ENCODE measurements around the gene SLC9B2. TPM values are rescaled to one million over a fixed set of nuclear protein-coding genes. Genes with fewer than 3 reads are reported as not detected.

The SLC9B2 gene
- total and polyA plus RNA-seq, 4 donors = 3.1 to 8.6 (median 6.0) TPM

DNA sequence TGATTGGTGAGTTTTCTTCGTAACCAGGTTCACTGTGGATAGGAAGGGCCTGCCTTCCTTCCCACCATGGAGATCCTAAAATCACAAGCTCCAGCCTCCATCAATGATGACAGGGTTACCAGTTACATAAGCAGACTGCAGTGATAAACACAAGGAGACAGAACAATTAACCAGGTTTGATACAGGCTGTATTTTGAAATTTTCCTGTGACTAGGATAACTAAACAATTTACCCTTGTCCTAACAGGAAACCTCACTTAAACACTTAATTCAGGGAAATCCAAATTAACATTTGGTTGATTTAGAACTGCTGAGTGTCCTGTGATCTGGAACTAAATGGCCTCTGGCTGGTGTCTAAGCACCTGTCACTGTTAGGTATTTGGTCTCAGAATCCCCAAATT lies 3.1 kb upstream of the SLC9B2 start:
- ATAC-seq (ENCODE audit: insufficient read depth, low FRiP score) (no peak), DNase-seq (no peak)
- H3K27me3 ChIP-seq (ENCODE audit: control insufficient read depth in 3 of 3, insufficient read depth in 3 of 3, low read length in 2 of 3) = peaks cover 0 to 3% (median 0%) of the 10 kb centered on the region in 3 donors
- no peak overlapping the region for H3K9ac ChIP-seq (ENCODE audit: insufficient read depth in 1 of 2, low read length in 2 of 2)
- peaks cover 5 to 16% (median 10%) of the 10 kb centered on the region in 4 donors for H3K36me3 ChIP-seq (ENCODE audit: control insufficient read depth in 4 of 4, insufficient read depth in 4 of 4, low read length in 4 of 4)
- TF ChIP-seq, protein P1, sequence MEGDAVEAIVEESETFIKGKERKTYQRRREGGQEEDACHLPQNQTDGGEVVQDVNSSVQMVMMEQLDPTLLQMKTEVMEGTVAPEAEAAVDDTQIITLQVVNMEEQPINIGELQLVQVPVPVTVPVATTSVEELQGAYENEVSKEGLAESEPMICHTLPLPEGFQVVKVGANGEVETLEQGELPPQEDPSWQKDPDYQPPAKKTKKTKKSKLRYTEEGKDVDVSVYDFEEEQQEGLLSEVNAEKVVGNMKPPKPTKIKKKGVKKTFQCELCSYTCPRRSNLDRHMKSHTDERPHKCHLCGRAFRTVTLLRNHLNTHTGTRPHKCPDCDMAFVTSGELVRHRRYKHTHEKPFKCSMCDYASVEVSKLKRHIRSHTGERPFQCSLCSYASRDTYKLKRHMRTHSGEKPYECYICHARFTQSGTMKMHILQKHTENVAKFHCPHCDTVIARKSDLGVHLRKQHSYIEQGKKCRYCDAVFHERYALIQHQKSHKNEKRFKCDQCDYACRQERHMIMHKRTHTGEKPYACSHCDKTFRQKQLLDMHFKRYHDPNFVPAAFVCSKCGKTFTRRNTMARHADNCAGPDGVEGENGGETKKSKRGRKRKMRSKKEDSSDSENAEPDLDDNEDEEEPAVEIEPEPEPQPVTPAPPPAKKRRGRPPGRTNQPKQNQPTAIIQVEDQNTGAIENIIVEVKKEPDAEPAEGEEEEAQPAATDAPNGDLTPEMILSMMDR (IDR thresholded peaks at IDR 0.05; ENCODE audit: control extremely low read depth, extremely low read depth) = no peak
- WGBS, 2 donors = 81 to 93% methylated on average over 1 of the region's 1 CpG
- no peak overlapping the region for H3K4me3 ChIP-seq
- H3K27ac ChIP-seq (ENCODE audit: low read depth in 1 of 2, low read length in 1 of 2) = no peak overlapping the region
- no peaks in the 10 kb centered on the region for H3K9me3 ChIP-seq (ENCODE audit: control insufficient read depth in 4 of 4, insufficient read depth in 3 of 4, low read length in 3 of 4)
- peaks cover 0 to 8% (median 2%) of the 10 kb centered on the region in 5 donors for H3K4me1 ChIP-seq (ENCODE audit: control insufficient read depth in 5 of 5, insufficient read depth in 5 of 5, low read length in 5 of 5)

DNA sequence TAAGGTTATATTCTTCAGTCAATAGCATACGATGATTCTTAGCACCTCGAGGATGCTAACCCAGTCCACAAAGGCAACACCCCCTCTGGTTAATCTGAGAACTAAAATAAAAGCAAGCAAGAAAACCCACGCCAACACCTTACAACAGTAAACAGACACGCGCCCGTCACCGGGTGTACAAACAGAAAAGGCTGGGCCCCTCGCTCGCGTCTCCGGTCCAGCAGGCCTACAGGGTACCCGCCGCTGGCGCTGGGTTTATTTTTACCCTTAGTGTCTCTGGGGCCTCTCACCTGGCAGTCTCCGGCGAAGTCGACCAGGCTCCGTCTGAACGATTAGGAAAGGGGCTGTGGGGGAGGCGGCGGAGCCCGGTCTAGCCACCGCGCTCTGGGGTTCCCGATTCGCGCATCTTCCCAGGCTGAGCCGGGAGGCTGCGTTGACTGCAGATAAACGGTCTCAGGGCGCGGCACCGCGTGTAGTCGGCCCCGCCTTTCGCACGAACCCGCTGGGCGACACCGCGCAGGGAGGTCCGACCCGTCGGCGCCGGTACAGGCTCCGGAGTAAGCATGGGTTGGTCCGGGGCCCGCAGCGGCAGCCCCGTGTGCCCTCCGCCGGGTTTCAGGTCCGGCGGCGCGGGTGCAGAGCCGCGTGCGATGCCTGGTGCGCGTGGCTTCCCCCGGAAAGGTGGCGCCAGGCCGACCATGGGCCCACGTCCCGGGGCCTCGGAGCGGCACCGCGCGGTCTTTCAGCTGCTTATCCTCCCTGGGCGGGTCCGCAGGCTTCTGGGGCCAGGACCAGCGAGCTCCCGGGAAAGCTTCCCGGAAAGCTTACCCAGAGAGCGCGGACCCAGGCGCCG lies 441 bp downstream of the SLC9B2 start:
- Histone ChIP-seq H3K4me3 (peak overlapping the region; percentile 84), H3K9me3 (ENCODE audit: control insufficient read depth in 4 of 4, insufficient read depth in 3 of 4, low read length in 3 of 4) (no peaks in the 10 kb centered on the region), H3K27ac (ENCODE audit: low read depth in 1 of 2, low read length in 1 of 2) (peak overlapping the region; percentile 71 to 96), H3K9ac (ENCODE audit: insufficient read depth in 1 of 2, low read length in 2 of 2) (peak overlapping the region; percentile 39 to 59), H3K36me3 (ENCODE audit: control insufficient read depth in 4 of 4, insufficient read depth in 4 of 4, low read length in 4 of 4) (peaks cover 2 to 10% (median 4%) of the 10 kb centered on the region in 4 donors), H3K27me3 (ENCODE audit: control insufficient read depth in 3 of 3, insufficient read depth in 3 of 3, low read length in 2 of 3) (peaks cover 0 to 3% (median 0%) of the 10 kb centered on the region in 3 donors), H3K4me1 (ENCODE audit: control insufficient read depth in 5 of 5, insufficient read depth in 5 of 5, low read length in 5 of 5) (peaks cover 0 to 8% (median 2%) of the 10 kb centered on the region in 5 donors)
- ATAC-seq (ENCODE audit: insufficient read depth, low FRiP score) = peak; percentile 83
- WGBS, 2 donors = 1% methylated on average over 47 to 82 of the region's 82 CpGs
- peak; percentile 62 to 67 (median 64) for DNase-seq
- TF ChIP-seq, protein P1 (IDR thresholded peaks at IDR 0.05; ENCODE audit: control extremely low read depth, extremely low read depth) = no peak

DNA sequence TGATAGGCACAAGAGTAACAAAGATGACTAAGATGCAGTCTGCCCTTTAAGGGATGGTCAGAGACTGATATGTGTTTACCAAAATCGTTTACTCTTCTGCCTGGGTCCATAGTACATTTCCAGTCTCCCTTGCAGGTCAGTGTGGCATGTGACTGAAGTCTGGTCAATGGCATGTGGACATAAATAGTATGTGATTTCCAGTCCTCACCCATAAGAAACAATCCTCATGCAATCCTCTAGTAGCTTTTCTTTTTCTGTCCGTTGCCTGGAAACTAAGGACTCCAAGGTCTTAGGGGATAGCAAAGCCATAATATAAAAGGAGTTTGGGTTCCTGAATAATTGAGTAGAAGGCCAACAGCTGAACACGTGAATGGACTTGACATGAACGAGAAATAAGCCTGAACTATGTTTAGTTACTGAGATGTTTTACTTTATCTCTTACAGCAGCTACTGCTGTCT lies 1.1 kb downstream of the SLC9B2 start:
- TF ChIP-seq, protein P1 (IDR thresholded peaks at IDR 0.05; ENCODE audit: control extremely low read depth, extremely low read depth) = no peak
- Histone ChIP-seq H3K4me1 (ENCODE audit: control insufficient read depth in 5 of 5, insufficient read depth in 5 of 5, low read length in 5 of 5) (peaks cover 0 to 8% (median 2%) of the 10 kb centered on the region in 5 donors), H3K9ac (ENCODE audit: insufficient read depth in 1 of 2, low read length in 2 of 2) (peak overlapping the region in 1 of 2 donors; percentile 38), H3K9me3 (ENCODE audit: control insufficient read depth in 4 of 4, insufficient read depth in 3 of 4, low read length in 3 of 4) (no peaks in the 10 kb centered on the region), H3K4me3 (peak overlapping the region; percentile 84), H3K27me3 (ENCODE audit: control insufficient read depth in 3 of 3, insufficient read depth in 3 of 3, low read length in 2 of 3) (peaks cover 0 to 3% (median 0%) of the 10 kb centered on the region in 3 donors), H3K27ac (ENCODE audit: low read depth in 1 of 2, low read length in 1 of 2) (no peak overlapping the region), H3K36me3 (ENCODE audit: control insufficient read depth in 4 of 4, insufficient read depth in 4 of 4, low read length in 4 of 4) (peaks cover 0 to 5% (median 2%) of the 10 kb centered on the region in 4 donors)
- 20 to 33% methylated on average over 4 of the region's 4 CpGs for WGBS, 2 donors
- no peak for ATAC-seq (ENCODE audit: insufficient read depth, low FRiP score)
- peak in 2 of 3 donors; percentile 28 to 56 for DNase-seq
